Activated naive CD8-positive, alpha-beta T cell treated with anti-CD3 and anti-CD28 coated beads for 36 hours (primary cell): ENCODE results near the gene MCL1. TPM values are rescaled to one million over a fixed set of nuclear protein-coding genes. Genes with fewer than 3 reads are reported as not detected.

Experiments used
- DNase-seq: peaks from one replicate; pipeline ENCODE4 v3.0.0; 2021
- H3K27ac Mint-ChIP-seq: one replicate; pipeline ENCODE4 v1.8.0; 2022; ENCODE audit warnings: mild to moderate bottlenecking, moderate library complexity, mixed read lengths
- H3K27me3 Mint-ChIP-seq: one replicate; pipeline ENCODE4 v1.8.0; 2022; ENCODE audit warnings: mild to moderate bottlenecking, mixed read lengths
- H3K36me3 Mint-ChIP-seq: one replicate; pipeline ENCODE4 v1.8.0; 2021; ENCODE audit warnings: mild to moderate bottlenecking, mixed read lengths
- H3K4me1 Mint-ChIP-seq: one replicate; pipeline ENCODE4 v1.8.0; 2021; ENCODE audit warnings: mixed read lengths
- H3K4me3 Mint-ChIP-seq: one replicate; pipeline ENCODE4 v1.8.0; 2022; ENCODE audit warnings: mild to moderate bottlenecking, moderate library complexity, mixed read lengths
- H3K9me3 Mint-ChIP-seq: one replicate; pipeline ENCODE4 v1.8.0; 2022; ENCODE audit warnings: mixed read lengths
- total RNA-seq, 2 experiments: library from RNA; stranded (reverse); gene quantifications; one replicate each; pipeline ENCODE4 v1.2.3, GENCODE V29; 2021

The MCL1 gene
- total RNA-seq, 2 experiments from 2014 or later: 209 to 217 TPM

DNA sequence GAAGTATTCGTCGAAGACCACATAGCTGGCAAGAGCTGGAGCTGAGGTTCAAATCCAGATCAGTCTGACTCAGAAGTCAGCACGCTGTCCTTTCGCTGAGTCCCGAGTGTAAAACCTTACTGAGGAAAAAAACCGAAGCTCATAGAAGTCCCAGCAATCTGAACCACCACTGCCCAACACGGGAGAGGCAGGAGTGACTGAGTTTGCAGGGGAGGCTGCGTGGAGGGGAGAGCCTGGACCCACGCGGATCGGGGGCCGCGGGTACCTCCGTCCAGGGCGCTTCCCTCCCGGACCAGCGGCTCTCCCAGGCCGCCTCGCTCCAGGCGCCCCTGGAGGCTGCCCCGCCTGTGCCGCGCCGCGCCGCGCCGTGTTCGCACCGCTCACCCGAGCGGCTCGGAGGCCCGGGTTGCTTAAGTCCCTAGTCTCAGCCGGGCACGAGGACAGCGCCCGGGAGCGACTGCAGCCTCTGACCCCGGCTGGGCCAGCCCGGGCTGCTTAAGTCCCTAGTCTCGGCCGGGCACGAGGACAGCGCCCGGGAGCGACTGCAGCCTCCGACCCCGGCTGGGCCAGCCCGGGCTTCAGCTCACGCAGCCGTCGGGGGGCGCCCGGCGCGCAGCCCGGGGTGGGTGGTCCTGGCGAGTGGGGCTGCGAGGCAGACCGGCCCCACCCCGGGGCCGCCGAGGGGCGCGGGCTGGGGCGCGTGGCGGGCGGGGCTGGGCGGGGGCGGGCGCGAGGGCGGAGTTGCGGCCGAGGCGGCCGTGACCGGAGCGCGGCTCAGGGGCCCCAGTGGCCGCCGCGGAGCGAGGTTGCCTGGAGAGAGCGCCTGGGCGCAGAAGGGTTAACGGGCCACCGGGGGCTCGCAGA is 30.5 kb downstream of the MCL1 start, which contains the start of gene ADAMTSL4:
Gene ADAMTSL4, plus strand, starts transcription at position 777 of the 864 bp plus-strand sequence. CDS start 2,881 bp downstream, outside the sequence.
- Mint-ChIP-seq H3K4me3 (peak within 1 kb of the TSS; percentile 73), H3K9me3 (no peaks in the 10 kb centered on the region), H3K27me3 (peaks cover 60% of the 10 kb centered on the region), H3K36me3 (no peaks in the 10 kb centered on the region), H3K27ac (no peak within 1 kb of the TSS), H3K4me1 (peaks cover 18% of the 10 kb centered on the region)
- DNase-seq: peak; percentile 61

DNA sequence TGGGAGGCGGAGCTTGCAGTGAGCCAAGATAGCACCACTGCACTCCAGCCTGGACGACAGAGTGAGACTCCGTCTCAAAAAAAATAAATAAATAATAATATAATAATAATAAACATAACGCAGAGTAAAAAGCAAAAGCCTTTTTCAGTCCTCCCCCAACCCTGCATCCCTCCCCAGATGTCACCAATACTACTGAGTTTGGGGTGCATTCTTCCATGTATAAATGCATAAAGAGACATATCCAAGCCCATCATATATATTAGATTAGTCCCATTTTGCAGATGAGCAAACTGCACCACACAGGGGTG is 31.1 kb downstream of the MCL1 start:
- Mint-ChIP-seq H3K4me3 (peak overlapping the region; percentile 72), H3K36me3 (no peaks in the 10 kb centered on the region), H3K27ac (no peak overlapping the region), H3K9me3 (no peaks in the 10 kb centered on the region), H3K4me1 (peaks cover 18% of the 10 kb centered on the region), H3K27me3 (peaks cover 65% of the 10 kb centered on the region)
- no peak for DNase-seq

DNA sequence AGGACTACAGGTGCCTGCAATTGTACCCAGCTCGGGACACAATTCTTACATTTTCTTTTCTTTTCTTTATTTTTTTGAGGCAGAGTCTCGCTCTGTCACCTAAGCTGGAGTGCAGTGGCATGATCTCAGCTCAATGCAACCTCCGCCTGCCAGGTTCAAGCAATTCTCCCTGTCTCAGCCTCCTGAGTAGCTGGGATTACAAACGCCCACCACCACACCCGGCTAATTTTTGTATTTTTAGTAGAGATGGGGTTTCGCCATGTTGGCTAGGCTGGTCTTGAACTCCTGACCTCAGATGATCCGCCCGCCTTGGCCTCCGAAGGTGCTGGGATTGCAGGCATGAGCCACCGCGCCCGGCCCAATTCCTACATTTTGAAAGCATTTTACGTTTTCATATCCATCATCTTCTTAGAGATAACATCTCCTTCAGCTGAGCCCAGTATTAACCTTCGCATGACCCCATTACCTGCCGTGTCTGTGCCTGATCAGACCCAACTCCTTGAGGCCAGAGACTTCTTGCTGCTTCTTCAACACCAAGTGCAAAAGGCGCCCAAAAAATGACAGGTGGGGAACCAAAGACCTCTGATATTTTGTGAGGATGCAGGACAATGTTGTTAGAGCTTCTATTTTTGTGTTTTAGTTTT is 33.0 kb downstream of the MCL1 start:
- peaks cover 68% of the 10 kb centered on the region for H3K27me3 Mint-ChIP-seq
- H3K4me3 Mint-ChIP-seq: no peak overlapping the region
- H3K9me3 Mint-ChIP-seq: no peaks in the 10 kb centered on the region
- no peak overlapping the region for H3K27ac Mint-ChIP-seq
- H3K4me1 Mint-ChIP-seq: peaks cover 9% of the 10 kb centered on the region
- DNase-seq: no peak
- no peaks in the 10 kb centered on the region for H3K36me3 Mint-ChIP-seq

DNA sequence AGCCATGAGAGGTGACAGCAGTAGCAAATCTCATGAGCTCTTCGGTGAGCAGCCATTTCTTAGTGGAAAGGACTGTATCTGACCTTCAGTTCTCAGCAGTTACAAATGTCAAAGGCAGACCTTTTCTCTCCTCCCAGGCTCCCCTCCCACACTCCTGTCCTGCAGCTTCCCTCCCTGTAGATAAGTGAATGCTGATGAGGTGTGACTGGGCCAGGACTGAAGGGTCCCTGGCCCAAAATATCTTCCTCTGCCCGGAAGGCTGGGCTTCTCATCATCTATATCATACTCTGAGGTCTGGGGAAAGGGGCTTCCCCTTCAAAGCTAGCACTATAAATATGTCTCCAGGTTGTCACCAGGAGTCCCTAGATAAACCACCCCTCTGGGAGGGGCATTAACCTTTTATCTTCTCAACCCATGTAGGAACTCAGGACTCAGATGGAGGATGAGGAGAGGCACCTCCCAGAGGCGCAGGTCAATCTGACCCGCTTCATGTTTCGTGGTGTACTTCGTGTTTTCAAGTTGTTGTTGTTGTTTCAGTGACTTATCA is 33.9 kb downstream of the MCL1 start:
- Mint-ChIP-seq H3K4me1 (peaks cover 7% of the 10 kb centered on the region), H3K27me3 (peaks cover 60% of the 10 kb centered on the region), H3K4me3 (no peak overlapping the region), H3K36me3 (no peaks in the 10 kb centered on the region), H3K9me3 (no peaks in the 10 kb centered on the region), H3K27ac (no peak overlapping the region)
- no peak for DNase-seq

DNA sequence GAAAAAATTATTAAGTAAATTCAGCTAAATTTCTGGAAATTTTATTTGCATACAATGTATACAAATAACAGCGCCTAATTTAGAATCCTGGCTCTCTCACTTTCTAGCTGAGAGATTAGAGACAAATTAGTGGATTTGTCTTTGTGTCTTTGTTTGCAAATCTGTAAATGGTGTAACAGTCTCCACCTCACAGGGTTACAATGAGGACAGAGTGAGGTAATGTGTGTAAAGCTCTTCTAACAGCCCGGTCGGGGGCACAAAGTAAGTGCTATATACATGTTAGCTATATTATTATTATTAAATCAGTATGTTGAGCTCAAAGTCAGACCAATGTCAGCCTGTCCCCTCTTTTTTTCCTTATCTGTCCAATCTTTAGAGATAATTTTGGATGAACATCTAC is 35.2 kb downstream of the MCL1 start:
- Mint-ChIP-seq H3K36me3 (no peaks in the 10 kb centered on the region), H3K4me3 (no peak overlapping the region), H3K9me3 (no peaks in the 10 kb centered on the region), H3K27me3 (peaks cover 47% of the 10 kb centered on the region), H3K4me1 (peaks cover 3% of the 10 kb centered on the region), H3K27ac (no peak overlapping the region)
- no peak for DNase-seq

DNA sequence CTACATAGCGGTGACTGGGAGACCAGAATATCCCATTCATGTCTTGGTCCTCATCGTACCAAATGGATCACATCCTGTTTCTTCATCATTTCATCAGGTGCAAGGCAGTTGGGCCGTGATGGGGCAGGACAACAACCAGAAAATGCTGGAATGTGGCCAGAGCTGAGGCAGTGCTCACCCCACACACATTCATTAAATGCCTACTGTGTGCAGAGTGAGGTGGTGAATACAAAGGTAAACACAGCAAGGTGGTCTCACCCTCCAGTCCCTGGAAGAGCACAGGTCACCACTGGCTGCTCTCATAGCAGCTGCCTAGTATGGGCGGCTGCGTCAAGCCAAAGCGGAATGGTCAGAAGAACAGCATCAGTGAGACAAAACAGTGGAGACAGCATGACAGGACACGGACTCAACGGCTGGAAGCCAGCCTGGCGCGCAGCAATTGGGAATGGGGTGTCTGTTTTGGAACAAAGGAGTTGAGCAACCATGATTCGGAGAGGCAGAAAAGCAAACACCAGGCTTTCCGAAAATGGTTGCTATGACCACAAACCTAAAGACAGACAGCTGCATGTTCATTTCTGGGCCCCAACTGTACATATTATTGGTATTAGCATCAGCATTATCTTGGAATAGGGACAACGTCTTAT is 35.8 kb downstream of the MCL1 start:
- Mint-ChIP-seq H3K27ac (no peak overlapping the region), H3K36me3 (no peaks in the 10 kb centered on the region), H3K27me3 (peaks cover 47% of the 10 kb centered on the region), H3K4me1 (peaks cover 3% of the 10 kb centered on the region), H3K9me3 (no peaks in the 10 kb centered on the region), H3K4me3 (no peak overlapping the region)
- DNase-seq: no peak

DNA sequence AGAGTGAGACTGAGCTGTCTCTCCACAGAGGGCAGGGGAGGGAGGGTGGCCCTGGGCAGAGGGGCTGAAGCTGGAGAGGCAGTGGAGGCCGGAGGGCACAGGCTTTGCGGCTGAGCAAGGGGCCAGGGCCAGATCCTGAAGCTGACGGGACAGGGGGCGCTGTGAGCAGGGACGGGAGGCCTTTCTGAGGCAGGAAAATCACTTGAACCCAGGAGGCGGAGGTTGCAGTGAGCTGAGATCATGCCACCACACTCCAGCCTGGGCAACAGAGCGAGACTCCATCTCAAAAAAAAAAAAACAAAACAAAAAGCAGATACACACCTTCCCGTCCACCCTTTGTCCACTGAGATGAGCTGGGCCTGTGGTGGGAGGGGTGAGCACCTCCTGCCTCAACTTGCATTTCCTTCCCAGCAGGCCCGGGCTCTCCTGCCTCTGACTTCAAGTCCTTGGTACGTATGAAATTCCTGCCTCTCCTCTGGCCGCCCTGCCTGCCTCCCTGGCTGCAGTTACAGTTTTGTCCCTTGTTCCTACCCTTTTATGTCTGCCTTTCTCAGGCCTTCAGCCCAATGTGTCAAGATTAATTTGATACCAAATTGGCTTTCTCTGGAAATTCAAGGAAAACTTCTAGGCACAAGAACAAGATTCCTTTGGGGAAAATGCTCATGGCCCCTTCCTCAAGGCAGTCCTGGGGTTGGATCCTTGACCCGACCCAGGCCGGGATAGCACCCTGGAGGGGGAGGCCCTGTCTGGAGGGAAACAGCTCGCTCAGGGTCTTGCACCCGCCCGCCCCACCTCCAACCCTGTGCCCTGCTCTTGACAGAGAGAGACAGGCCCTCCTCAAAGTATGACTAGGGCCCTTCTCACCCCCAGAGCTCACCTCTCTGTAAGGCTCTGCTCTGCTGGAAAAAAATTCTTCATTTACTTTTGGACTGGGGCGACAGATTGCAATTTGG is 41.4 kb downstream of the MCL1 start:
- DNase-seq: no peak
- H3K27ac Mint-ChIP-seq: no peak overlapping the region
- H3K4me1 Mint-ChIP-seq: no peaks in the 10 kb centered on the region
- H3K36me3 Mint-ChIP-seq: no peaks in the 10 kb centered on the region
- peaks cover 9% of the 10 kb centered on the region for H3K27me3 Mint-ChIP-seq
- no peak overlapping the region for H3K4me3 Mint-ChIP-seq
- H3K9me3 Mint-ChIP-seq: no peaks in the 10 kb centered on the region

DNA sequence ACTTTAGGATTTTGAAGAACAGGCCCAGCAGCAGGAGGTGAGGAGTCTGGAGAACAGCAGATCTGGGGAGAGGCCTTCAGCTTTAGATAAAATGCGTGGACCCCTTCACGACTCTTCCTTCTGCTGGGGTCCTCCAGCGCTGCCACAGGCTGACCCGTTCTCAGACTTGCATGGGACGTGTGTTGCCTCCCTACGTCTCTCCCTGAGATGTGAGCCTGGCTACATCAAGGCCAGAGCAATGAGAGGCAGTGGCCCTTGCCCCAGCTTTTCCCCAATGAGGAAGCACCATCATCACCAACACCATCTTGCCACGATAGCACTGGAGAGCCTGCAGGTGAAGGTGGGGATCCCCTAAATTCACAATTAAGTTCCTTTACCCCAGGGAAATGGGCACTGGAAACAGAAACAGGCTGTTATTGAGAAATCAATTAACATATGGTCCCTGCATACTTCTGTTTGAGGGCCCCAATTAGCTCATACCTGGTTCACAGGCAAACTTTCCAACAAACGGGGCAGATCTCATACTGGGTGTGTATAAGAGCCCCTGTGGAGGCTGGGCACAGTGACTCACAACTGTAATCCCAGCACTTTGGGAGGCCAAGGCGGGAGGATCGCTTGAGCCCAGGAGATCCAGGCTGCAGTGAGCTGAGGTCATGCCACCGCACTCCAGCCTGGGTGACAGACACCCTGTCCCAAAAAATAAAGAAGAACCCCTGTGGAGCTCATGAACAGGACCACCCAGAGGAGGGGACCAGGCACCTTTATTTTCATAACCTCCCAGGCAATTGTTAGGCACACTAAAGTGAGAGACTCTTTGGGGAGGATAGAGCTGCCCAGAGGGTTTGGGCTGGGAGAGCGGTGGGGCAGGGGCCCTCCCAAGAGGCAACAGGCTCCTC is 42.3 kb downstream of the MCL1 start:
- Mint-ChIP-seq H3K4me1 (peaks cover 3% of the 10 kb centered on the region), H3K9me3 (no peaks in the 10 kb centered on the region), H3K27ac (no peak overlapping the region), H3K27me3 (peaks cover 2% of the 10 kb centered on the region), H3K36me3 (no peaks in the 10 kb centered on the region), H3K4me3 (no peak overlapping the region)
- no peak for DNase-seq

DNA sequence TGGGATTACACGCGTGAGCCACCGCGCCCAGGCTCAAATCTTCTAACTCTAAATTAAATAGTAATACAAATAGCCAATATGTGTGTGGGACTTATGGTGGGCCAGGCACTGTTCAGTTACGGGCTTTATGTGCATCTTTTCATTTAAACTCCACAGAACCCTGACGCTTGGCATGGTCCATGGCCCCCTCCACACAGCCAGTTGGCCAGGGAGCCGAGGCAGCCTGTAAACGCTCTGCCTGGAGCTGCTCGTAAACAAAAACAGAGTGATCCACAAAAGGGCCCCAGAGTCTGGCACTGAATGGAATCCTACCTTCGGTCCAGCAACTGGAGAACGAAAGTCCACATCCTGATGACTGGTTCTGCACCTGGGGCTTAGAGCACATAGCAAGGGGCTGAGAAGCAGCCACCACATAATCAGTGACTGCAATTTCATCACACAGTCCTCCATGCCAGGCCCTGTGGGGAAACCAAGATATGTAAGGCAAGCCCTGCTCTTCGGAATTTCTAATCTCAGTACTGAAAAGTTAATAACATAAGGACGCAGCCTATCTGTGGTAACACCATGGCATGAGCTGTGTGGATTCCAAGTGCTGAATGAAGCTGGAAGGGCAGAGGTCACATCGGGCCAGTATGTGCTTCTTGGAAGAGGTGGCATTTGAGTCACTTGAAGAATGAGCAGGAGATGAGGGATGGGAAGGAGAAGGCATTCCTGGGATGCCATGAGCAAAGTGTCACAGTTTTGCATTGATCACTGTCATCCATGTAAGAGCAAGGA is 43.7 kb downstream of the MCL1 start:
- no peaks in the 10 kb centered on the region for H3K27me3 Mint-ChIP-seq
- no peak overlapping the region for H3K27ac Mint-ChIP-seq
- H3K9me3 Mint-ChIP-seq: no peaks in the 10 kb centered on the region
- H3K4me1 Mint-ChIP-seq: peaks cover 3% of the 10 kb centered on the region
- H3K36me3 Mint-ChIP-seq: no peaks in the 10 kb centered on the region
- DNase-seq: no peak
- H3K4me3 Mint-ChIP-seq: no peak overlapping the region

DNA sequence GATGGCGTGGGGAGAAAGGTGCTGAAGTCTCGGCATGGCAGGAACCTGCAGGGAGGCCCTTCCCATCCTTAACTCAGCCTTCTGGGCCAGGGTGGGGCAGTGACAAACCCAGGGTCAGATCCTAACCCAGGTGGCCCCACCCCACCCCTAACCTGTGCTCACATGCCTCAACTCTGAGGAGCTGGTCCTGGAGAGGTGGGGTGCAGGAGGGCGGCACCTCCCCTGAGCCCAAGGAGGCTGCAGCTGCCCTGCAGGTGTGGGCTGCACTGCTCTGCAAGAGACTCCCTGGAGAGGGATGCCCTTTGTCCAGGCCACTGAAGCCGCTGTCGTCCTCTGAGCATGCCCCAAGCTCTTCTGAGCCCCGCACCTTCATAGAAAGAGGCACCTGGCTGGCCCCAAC is 45.4 kb downstream of the MCL1 start:
- H3K4me3 Mint-ChIP-seq: no peak overlapping the region
- H3K27me3 Mint-ChIP-seq: no peaks in the 10 kb centered on the region
- H3K4me1 Mint-ChIP-seq: peaks cover 3% of the 10 kb centered on the region
- DNase-seq: no peak
- no peaks in the 10 kb centered on the region for H3K9me3 Mint-ChIP-seq
- H3K36me3 Mint-ChIP-seq: no peaks in the 10 kb centered on the region
- no peak overlapping the region for H3K27ac Mint-ChIP-seq

DNA sequence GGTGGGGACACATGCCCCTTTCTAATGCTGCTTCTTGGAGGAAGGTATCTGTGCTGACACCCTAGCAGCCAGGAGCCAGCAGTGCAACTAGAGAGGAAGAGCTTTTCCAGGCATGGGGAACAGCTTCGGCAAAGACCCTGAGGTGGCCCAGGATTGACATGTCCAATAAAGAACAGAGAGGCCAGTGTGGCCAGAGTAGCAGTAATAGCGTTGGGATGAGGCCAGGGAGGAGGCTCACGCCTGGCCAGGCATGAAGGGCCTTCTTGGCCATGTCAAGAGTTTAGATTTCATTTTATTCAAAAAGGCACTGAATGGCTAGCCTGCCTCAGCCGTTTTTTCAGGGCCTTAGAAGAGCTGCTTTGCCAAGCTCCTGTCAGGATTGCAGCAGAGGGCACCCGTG is 46.5 kb downstream of the MCL1 start:
- Mint-ChIP-seq H3K36me3 (no peaks in the 10 kb centered on the region), H3K9me3 (no peaks in the 10 kb centered on the region), H3K27ac (peak overlapping the region; percentile 16), H3K27me3 (no peaks in the 10 kb centered on the region), H3K4me1 (peaks cover 3% of the 10 kb centered on the region), H3K4me3 (no peak overlapping the region)
- no peak for DNase-seq

DNA sequence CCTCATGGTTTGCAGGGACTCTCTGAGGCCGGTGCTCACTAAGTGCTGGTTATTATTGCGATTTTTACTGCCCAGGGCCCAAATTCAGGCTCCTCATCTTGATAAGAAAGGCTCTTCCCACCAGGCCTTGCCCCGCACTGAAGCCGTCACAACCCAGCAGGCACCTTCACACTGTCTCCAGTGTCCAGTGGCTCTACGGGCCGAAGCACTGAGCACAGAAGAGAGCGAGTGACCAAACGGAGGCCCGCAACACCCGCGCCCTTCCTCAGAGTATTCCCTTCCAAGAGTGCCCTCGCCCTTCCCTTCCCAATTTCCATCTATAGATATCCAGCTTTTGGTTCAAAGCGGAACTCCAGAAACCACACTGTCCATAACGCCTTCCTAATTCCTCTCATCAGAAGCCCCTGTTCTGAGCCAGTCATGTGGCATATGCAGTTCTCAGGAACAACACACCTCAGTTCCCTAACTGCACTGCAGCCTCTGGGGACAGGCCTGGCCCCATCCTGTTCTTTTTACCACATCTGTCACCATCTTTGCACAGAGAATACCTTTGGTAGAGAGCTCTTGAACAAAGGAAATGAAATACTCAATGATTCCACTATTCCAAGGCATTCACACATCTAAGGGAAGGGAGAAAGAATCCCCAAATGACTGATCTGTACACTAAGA is 48.8 kb downstream of the MCL1 start:
- no peaks in the 10 kb centered on the region for H3K9me3 Mint-ChIP-seq
- DNase-seq: no peak
- H3K27me3 Mint-ChIP-seq: no peaks in the 10 kb centered on the region
- H3K4me3 Mint-ChIP-seq: no peak overlapping the region
- H3K36me3 Mint-ChIP-seq: no peaks in the 10 kb centered on the region
- peaks cover 3% of the 10 kb centered on the region for H3K4me1 Mint-ChIP-seq
- no peak overlapping the region for H3K27ac Mint-ChIP-seq

DNA sequence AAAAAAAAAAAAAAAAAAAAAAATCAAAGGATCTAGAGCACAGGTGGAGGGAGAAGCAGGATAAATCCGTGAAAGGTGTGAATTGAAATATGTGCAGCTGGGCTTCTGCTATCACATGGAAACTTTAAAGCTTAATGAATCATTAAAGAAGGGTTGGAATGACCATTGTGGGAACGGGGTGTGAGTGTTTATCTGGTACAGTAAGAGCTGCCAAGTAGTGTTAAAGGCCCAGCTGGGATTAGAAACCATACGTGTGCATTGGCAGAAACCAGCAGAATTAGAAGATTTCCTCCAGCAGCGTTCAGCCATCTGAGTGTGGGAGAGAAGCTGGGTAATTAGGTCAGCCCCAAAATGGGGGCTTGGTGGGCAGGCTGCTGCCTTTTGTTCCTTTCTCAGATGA is 50.4 kb downstream of the MCL1 start:
- no peaks in the 10 kb centered on the region for H3K36me3 Mint-ChIP-seq
- no peak overlapping the region for H3K27ac Mint-ChIP-seq
- no peak overlapping the region for H3K4me3 Mint-ChIP-seq
- H3K9me3 Mint-ChIP-seq: no peaks in the 10 kb centered on the region
- H3K27me3 Mint-ChIP-seq: no peaks in the 10 kb centered on the region
- peaks cover 3% of the 10 kb centered on the region for H3K4me1 Mint-ChIP-seq
- no peak for DNase-seq
